ENCODE results near the gene ZC4H2.
A peak's percentile ranks its signal among the peaks of the same experiment; 100 is the strongest.
"Not testable (repeated sequence)": the region's sequence is repeated elsewhere in the genome, so short reads cannot be mapped to it uniquely, and the experiment has no call there.

Gene ZC4H2

GRCh38 chrX:64925480-64925879 lies 50.8 kb downstream of the ZC4H2 start:
- no peaks in the 10 kb centered on the region for H3K27me3 ChIP-seq

GRCh38 chrX:64908121-64908520 lies 68.1 kb downstream of the ZC4H2 start:
- no peak overlapping the region for H3K4me3 ChIP-seq
- H3K27ac ChIP-seq, result no peak overlapping the region
- no peaks in the 10 kb centered on the region for H3K4me1 ChIP-seq
- peaks cover 0 to 6% (median 0%) of the 10 kb centered on the region in 3 donors for H3K36me3 ChIP-seq
- TF ChIP-seq CTCF (IDR thresholded peaks at IDR 0.05), result no peak
- peaks cover 0 to 7% (median 0%) of the 10 kb centered on the region in 3 donors for H3K9me3 ChIP-seq
- intact Hi-C loops (cut with DNase I; ENCODE audit: low total_unique reads), result no loop called here
- DNase-seq, result no peak
- H3K27me3 ChIP-seq, result no peaks in the 10 kb centered on the region

More at GRCh38 chrX:64925480-64925879, 50.8 kb downstream of the ZC4H2 start:
- Histone ChIP-seq H3K9me3 (peaks cover 0 to 41% (median 24%) of the 10 kb centered on the region in 3 donors), H3K36me3 (peaks cover 0 to 12% (median 0%) of the 10 kb centered on the region in 3 donors), H3K4me3 (no peak overlapping the region), H3K4me1 (no peaks in the 10 kb centered on the region), H3K27ac (no peak overlapping the region)
- intact Hi-C loops (cut with DNase I; ENCODE audit: low total_unique reads), result no loop called here
- DNase-seq, result no peak
- no peak for TF ChIP-seq CTCF (IDR thresholded peaks at IDR 0.05)

GRCh38 chrX:64894454-64895038 lies 81.7 kb downstream of the ZC4H2 start:
- intact Hi-C loops (cut with DNase I; ENCODE audit: low total_unique reads), result no loop called here
- H3K9me3 ChIP-seq, result peaks cover 0 to 9% (median 0%) of the 10 kb centered on the region in 3 donors

GRCh38 chrX:64885850-64886249 lies 90.4 kb downstream of the ZC4H2 start:
- intact Hi-C loops (cut with DNase I; ENCODE audit: low total_unique reads), result no loop called here
- no peaks in the 10 kb centered on the region for H3K36me3 ChIP-seq
- no peak overlapping the region for H3K4me3 ChIP-seq
- no peak for DNase-seq
- TF ChIP-seq CTCF (IDR thresholded peaks at IDR 0.05), result no peak
- no peaks in the 10 kb centered on the region for H3K9me3 ChIP-seq
- H3K27ac ChIP-seq, result no peak overlapping the region
- no peaks in the 10 kb centered on the region for H3K27me3 ChIP-seq
- H3K4me1 ChIP-seq, result no peaks in the 10 kb centered on the region

More at GRCh38 chrX:64894454-64895038, 81.7 kb downstream of the ZC4H2 start:
- Histone ChIP-seq H3K4me1 (no peaks in the 10 kb centered on the region), H3K36me3 (no peaks in the 10 kb centered on the region), H3K27me3 (no peaks in the 10 kb centered on the region), H3K27ac (no peak overlapping the region), H3K4me3 (no peak overlapping the region)
- no peak for DNase-seq
- TF ChIP-seq CTCF (IDR thresholded peaks at IDR 0.05), result peak in 1 of 2 experiments; percentile 14

- H3K9me3 ChIP-seq; H3K27ac ChIP-seq; intact Hi-C loops (cut with DNase I; ENCODE audit: low total_unique reads): not testable (repeated sequence)
These were observed 97.5 kb downstream of the ZC4H2 start for GRCh38 chrX:64878709-64879108.

GRCh38 chrX:64867217-64867616 lies 109.0 kb downstream of the ZC4H2 start:
- Histone ChIP-seq H3K9me3 (peaks cover 0 to 25% (median 15%) of the 10 kb centered on the region in 3 donors), H3K36me3 (no peaks in the 10 kb centered on the region), H3K27ac (no peak overlapping the region), H3K27me3 (no peaks in the 10 kb centered on the region), H3K4me1 (no peaks in the 10 kb centered on the region), H3K4me3 (no peak overlapping the region)
- DNase-seq, result no peak
- TF ChIP-seq CTCF (IDR thresholded peaks at IDR 0.05), result no peak
- intact Hi-C loops (cut with DNase I; ENCODE audit: low total_unique reads), result no loop called here

More at GRCh38 chrX:64878709-64879108, 97.5 kb downstream of the ZC4H2 start:
- not testable (repeated sequence) for H3K4me3 ChIP-seq, DNase-seq, H3K4me1 ChIP-seq, H3K27me3 ChIP-seq, H3K36me3 ChIP-seq

All from tibial artery (tissue), 4 donors.